HG03521 (cell line): ENCODE data around the gene DAW1.
"Not testable (repeated sequence)": the region's sequence is repeated elsewhere in the genome, so short reads cannot be mapped to it uniquely, and the experiment has no call there.

ENCODE experiments used
- ATAC-seq: cut with Tn5 transposase; IDR thresholded peaks from one replicate; pipeline ENCODE4 v1.9.1; 2021; ENCODE audit warnings: mild to moderate bottlenecking, moderate library complexity; ENCODE audit not compliant: unreplicated experiment

DAW1 gene

DNA sequence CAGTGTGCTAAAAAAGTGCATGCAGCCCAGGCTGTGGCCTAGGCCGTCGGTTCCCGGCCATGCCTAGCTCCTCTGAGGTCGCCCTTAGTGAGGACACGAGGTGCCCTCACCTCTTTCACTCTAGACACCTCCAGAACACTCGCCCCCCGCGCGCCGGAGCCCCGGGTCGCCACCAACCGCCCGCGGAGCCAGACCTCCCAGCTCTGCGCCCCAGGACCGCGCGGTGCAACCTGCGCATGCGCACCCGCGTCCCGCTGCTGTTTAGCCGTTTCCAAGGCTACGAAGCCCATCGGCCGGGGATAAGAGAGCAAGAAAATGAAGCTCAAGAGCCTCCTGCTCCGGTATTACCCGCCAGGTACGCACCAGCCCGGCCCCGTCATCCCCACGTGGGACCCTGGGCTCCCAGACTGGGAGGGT, at the start of gene DAW1:
TSS of gene DAW1 (plus strand) at position 257 of the 417 bp plus-strand sequence. CDS start at position 316, 59 bp downstream.
- ATAC-seq = peak; percentile 64

- no peak for ATAC-seq
Measured at GRCh38 chr2:227822416-227823003, 48.9 kb upstream of the DAW1 start.

- no peak for ATAC-seq
Measured at GRCh38 chr2:227823922-227824321, 47.5 kb upstream of the DAW1 start.

GRCh38 chr2:227824711-227825110, 46.7 kb upstream of the DAW1 start:
- no peak for ATAC-seq

- no peak for ATAC-seq
Measured at GRCh38 chr2:227826019-227826521, 45.4 kb upstream of the DAW1 start.

DNA sequence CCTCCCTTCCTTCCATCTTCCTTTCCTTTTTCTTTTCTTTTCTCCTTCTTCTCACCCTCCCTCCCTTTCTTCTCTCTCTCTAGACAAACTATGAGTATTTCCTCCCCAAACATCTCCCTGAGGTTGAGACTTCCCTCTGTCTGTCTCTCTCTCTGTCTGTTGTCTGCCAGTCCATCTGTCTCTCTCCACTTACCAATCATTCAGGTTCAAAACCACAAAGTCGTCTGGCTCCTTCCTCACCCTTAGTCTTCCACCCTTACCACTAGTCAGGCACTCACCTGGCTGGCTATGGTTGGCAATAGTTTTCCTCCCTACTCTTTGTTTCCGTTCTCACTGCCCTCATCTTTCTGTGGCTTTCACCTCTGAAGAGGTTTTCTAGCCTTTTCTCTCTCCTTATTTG, 44.9 kb upstream of the DAW1 start:
- ATAC-seq = no peak

GRCh38 chr2:227827143-227827542, 44.3 kb upstream of the DAW1 start:
- ATAC-seq = no peak

DNA sequence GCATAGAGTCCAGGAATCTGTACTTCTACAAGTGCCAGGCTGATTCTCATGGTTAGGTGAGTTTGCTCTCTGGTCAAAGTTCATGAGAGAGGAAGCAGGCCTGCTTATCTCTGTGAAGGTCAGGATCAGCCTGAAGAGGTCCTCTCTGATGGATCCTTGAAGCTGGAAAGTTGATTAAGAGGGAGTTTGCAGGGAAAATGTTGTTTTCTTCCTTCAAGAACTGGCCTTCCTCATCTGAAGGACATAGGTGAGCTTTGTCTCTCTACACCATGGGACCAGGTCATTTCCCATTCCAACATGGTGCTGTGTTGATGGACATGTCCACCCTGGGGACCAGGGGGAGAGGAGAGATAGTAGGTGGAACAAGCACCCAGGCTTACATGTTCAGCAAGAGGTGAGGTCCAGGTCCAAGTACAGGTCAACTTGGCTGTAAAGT, 42.9 kb upstream of the DAW1 start:
- no peak for ATAC-seq

GRCh38 chr2:227829337-227829736, 42.1 kb upstream of the DAW1 start:
- no peak for ATAC-seq

DNA sequence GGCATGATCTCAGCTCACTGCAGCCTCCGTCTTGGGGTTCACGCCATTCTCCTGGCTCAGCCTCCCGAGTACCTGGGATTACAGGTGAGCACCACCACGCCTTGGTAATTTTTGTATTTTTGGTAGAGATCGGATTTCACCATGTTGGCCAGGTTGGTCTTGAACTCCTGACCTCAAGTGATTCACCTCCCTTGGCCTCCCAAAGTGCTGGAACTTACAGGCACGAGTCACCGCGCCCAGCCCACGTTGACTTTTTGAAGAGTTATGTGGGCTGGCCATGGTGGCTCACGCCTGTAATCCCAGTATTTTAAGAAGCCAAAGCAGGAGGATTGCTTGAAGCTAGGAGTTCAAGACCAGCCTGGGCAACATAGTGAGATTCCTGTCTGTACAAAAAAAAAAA, 37.0 kb upstream of the DAW1 start:
- ATAC-seq = no peak

- no peak for ATAC-seq
Measured at GRCh38 chr2:227834916-227835650, 36.3 kb upstream of the DAW1 start.

DNA sequence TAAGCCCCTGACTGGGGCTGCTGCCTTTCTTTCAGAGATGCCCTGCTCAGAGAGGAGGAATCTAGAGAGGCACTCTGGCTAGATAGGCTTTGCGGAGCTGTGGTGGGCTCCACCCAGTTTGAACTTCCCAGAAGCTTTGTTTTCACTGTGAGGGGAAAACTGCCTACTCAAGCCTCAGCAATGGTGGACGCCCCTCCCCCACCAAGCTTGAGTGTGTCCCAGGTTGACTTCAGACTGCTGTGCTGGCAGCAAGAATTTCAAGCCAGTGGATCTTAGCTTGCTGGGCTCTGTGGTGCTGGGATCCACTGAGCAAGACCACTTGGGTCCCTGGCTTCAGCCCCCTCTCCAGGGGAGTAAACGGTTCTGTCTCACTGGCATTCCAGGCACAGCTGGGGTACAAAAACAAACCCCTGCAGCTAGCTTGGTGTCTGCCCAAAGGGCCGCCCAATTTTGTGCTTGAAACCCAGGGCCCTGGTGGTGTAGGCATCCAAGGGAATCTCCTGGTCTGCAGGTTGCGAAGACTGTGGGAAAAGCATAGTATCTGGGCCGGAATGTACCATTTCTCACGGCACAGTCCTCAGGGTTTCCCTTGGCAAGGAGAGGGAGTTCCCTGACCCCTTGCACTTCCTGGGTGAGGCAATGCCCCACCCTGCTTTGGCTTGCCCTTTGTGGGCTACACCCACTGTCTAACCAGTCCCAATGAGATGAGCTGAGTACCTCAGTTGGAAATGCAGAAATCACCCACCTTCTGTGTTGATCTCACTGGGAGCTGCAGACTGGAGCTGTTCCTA, 31.9 kb upstream of the DAW1 start:
- ATAC-seq = not testable (repeated sequence)

- no peak for ATAC-seq
Measured at GRCh38 chr2:227846831-227847230, 24.6 kb upstream of the DAW1 start.

GRCh38 chr2:227848146-227848545, 23.3 kb upstream of the DAW1 start:
- ATAC-seq = no peak

- ATAC-seq = no peak
Measured at GRCh38 chr2:227848586-227848985, 22.8 kb upstream of the DAW1 start.

DNA sequence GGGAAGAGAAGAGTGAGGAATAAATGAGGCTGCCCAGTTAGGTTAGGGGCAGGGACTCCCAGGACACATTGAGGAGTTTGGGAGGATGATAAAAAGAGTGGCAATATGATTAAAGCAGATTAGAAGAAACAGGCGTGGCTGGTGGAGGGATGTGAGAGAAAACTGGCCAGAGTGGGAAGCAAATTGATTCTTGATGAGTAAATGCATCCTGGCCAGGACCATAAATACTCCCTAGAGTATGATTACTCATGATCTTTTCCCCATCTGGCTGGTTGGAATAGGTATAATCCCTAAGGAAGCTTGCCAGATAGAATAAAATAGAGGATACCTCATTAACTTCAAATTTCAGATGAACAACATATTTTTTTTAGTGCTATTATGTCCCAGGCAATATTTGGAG, 21.5 kb upstream of the DAW1 start:
- no peak for ATAC-seq

GRCh38 chr2:227853204-227853629, 18.2 kb upstream of the DAW1 start:
- ATAC-seq = no peak

DNA sequence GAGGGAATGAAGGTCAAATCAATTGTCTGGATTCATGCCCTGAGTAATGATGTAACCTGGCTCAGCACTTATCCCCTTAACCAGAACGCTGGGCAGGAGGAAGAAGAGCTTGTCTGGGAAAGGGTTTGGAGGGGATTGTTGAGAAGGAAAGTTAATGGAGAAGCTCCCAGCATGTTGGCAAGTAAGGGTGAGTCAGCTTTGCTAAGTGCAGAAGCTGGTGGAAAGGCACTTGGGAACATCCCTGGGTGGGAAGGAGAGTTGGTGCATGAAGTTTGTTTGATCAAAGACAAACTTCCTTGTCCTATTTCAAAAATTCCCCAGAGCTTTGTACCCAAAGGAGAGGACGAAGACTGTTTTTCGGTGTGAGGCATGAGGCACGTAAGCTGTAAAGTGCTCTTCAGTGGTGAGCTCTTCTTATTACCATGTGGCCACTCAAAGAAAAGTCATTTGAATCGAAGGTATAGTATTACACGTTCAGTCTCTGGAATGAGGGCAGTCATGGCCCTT, 17.6 kb upstream of the DAW1 start:
- no peak for ATAC-seq

DNA sequence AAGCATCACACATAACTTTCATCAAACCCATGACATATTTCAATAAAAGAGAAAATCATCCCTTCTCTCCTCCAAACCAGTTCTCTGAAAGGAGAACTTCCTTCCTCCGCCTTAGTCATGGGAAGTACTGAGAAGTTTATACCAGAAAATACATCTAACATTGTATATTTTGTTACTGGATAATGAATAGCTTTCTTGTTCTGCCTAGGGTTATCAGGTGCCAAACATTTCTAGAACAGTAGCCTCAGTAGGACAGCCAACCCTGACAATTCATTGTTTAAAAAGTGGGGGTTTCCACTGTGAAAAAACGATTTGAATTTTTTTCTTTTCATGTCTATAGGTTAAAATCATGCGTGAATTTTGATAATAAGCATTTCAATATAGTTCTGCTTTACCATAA, 16.0 kb upstream of the DAW1 start:
- ATAC-seq = no peak

DNA sequence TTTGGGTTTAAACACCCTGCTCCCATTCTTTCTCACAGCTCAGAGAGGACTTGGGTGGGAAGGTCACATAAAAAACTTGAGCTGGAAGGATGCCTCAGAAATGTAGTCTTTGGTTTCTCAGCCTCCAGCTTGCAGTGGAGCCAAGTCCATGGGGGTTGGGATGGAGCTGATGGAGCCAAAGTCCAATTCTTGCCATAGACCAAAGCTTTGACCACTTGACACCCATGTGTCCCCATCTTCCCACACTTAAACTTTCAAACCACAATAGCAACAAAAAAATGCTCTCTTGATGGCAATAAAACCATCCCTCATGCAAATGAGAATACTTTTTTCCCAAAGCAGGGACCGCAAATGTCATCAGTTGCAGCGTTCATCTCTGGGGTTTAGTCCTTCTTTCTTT, 14.7 kb upstream of the DAW1 start:
- ATAC-seq = no peak

DNA sequence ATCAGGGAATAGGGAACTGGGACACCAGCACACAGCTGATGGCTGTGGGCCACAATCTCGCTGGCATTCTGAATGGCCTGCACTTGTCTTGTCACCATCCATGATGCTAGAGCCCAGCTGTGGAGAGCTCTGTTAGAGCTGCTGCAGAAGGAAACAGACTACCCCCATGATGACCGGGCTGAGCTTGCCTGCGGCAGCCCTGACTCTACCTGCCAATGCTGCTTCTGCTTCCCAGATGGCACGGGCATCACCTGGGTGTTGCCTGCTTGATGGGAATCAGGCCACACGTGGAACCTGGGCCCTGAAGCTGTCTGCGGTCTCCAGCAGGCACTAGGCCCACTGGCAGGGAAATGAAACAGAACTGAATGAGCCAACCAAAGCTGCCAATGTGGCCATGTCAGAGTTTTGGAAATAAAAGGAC, 11.2 kb upstream of the DAW1 start:
- no peak for ATAC-seq
